ENCODE data around the gene KRTAP5-5.
A peak's percentile ranks its signal among the peaks of the same experiment; 100 is the strongest.
"Not testable (repeated sequence)": the region's sequence is repeated elsewhere in the genome, so short reads cannot be mapped to it uniquely, and the experiment has no call there.

The KRTAP5-5 gene

DNA sequence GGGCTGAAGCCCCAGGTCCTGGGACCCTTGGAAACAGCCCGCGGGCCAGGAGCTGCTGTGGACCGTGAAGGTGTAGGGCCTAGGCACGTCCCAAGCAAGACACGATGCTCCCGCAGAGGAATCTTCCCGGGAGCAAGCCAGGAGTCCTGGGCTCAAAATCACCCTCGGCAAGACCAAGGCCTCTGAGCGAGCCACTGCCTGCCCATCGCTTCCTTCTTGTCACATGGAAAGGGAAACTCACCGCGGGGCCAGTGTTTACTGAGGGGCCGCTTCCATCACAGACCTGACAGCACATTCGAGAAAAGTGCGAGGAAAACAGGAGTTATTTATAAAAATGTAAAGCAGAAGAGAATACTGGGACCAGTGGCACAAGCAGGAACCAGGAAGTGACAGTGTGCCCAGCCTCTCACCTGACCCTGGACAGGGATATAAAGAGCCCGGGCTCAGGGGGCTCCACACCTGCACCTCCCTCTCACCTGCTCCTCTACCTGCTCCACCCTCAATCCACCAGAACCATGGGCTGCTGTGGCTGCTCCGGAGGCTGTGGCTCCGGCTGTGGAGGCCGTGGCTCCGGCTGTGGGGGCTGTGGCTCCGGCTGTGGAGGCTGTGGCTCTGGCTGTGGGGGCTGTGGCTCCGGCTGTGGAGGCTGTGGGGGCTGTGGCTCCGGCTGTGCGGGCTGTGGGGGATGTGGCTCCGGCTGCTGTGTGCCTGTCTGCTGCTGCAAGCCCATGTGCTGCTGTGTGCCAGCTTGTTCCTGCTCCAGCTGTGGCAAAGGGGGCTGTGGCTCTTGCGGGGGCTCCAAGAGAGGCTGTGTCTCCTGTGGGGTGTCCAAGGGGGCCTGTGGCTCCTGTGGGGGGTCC lies at the start of gene KRTAP5-5:
Gene KRTAP5-5, plus strand, starts transcription at position 450 of the 860 bp plus-strand sequence. Its CDS starts 66 bp downstream, at position 516.
- ATAC-seq (no peak), DNase-seq (no peak)
- H3K4me1 Mint-ChIP-seq = peaks cover 18% of the 10 kb centered on the region
- no peak within 1 kb of the TSS for H3K4me3 Mint-ChIP-seq
- no peak within 1 kb of the TSS for H3K27ac Mint-ChIP-seq
- peaks cover 63% of the 10 kb centered on the region for H3K27me3 Mint-ChIP-seq
- no peaks in the 10 kb centered on the region for H3K9me3 Mint-ChIP-seq

GRCh38 chr11:1581976-1582375 lies 47.6 kb upstream of the KRTAP5-5 start:
- Mint-ChIP-seq H3K4me3 (no peak overlapping the region), H3K27me3 (peaks cover 43% of the 10 kb centered on the region), H3K4me1 (peaks cover 18% of the 10 kb centered on the region), H3K9me3 (peaks cover 5 to 21% of the 10 kb centered on the region in 2 donors), H3K27ac (no peak overlapping the region)
- ATAC-seq = no peak
- no peak for DNase-seq

DNA sequence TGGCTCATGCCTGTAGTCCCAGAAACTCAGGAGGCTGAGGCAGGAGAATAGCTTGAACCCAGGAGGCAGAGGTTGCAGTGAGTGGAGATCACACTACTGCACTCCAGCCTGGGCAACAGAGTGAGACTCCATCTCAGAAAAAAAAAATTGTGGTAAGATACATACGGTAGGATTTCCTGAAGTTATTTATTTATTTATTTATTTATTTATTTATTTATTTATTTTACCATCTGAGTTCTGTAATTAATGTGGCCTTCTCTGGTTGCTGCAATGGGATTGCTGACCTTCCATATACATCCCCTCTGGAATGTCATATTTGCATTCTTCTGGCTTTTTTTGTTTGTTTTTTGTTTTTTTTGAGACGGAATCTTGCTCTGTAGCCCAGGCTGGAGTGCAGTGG lies 46.7 kb upstream of the KRTAP5-5 start:
- not testable (repeated sequence) for H3K4me3 Mint-ChIP-seq, ATAC-seq, H3K27ac Mint-ChIP-seq, DNase-seq
- Mint-ChIP-seq H3K27me3 (peaks cover 47% of the 10 kb centered on the region), H3K9me3 (peaks cover 5 to 21% of the 10 kb centered on the region in 2 donors), H3K4me1 (peaks cover 18% of the 10 kb centered on the region)

DNA sequence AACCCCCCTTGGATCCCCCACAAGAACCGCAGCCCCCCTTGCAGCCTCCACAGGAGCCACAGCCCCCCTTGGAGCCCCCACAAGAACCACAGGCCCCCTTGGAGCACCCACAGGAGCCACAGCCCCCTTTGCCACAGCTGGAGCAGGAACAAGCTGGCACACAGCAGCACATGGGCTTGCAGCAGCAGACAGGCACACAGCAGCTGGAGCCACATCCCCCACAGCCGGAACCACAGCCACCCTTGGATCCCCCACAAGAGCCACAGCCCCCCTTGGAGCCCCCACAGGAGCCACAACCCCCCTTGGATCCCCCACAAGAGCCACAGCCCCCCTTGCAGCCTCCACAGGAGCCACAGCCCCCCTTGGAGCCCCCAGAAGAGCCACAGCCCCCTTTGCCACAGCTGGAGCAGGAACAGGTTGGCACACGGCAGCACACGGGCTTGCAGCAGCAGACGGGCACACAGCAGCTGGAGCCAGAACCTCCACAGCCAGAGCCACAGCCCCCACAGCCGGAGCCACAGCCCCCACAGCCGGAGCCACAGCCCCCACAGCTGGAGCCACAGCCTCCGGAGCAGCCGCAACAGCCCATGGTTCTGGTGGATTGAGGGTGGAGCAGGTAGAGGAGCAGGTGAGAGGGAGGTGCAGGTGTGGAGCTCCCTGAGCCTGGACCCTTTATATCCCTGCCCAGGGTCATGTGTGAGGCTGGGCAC lies 44.8 kb upstream of the KRTAP5-5 start, which contains the start of gene KRTAP5-1:
Gene KRTAP5-1, minus strand, starts transcription at position 623 of the 710 bp plus-strand sequence. Its CDS starts 34 bp downstream, at position 589.
- H3K4me1 Mint-ChIP-seq = peaks cover 31% of the 10 kb centered on the region
- not testable (repeated sequence) for DNase-seq, H3K4me3 Mint-ChIP-seq, ATAC-seq
- peaks cover 5 to 16% of the 10 kb centered on the region in 2 donors for H3K9me3 Mint-ChIP-seq
- H3K27ac Mint-ChIP-seq = peak within 1 kb of the TSS in 1 of 2 donors; percentile 27
- H3K27me3 Mint-ChIP-seq = peaks cover 53% of the 10 kb centered on the region

- Mint-ChIP-seq H3K27ac (no peak overlapping the region), H3K4me3 (no peak overlapping the region), H3K4me1 (peaks cover 31% of the 10 kb centered on the region), H3K9me3 (peaks cover 5 to 9% of the 10 kb centered on the region in 2 donors), H3K27me3 (peaks cover 53% of the 10 kb centered on the region)
- ATAC-seq (no peak), DNase-seq (no peak)
Observed at GRCh38 chr11:1586699-1587098, 42.9 kb upstream of the KRTAP5-5 start.

- peaks cover 57% of the 10 kb centered on the region for H3K27me3 Mint-ChIP-seq
- peak overlapping the region; percentile 78 to 83 for H3K27ac Mint-ChIP-seq
- not testable (repeated sequence) for ATAC-seq, DNase-seq, H3K9me3 Mint-ChIP-seq
- H3K4me3 Mint-ChIP-seq = peak overlapping the region; percentile 6 to 33
- H3K4me1 Mint-ChIP-seq = peaks cover 22% of the 10 kb centered on the region
Observed at GRCh38 chr11:1589191-1589963, 40.2 kb upstream of the KRTAP5-5 start.

DNA sequence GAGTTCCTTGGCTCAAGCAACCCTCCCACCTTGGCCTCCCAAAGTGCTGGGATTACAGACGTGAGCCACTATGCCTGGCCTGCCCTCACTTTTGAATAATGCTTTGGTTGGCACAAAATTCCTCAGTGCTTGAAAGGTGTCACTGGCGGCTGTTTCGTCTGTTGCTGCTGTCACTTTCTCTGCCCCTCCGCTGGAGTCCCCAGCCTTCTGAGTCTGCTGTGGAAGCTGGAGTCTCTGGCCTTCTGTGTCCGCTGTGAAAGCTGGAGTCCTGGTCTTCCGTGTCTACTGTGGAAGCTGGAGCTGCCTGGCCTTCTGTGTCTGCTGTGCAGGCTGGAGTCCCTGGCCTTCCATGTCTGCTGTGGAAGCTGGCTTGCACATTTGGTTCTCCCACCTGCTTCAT lies 39.6 kb upstream of the KRTAP5-5 start:
- H3K9me3 Mint-ChIP-seq = peaks cover 5 to 7% of the 10 kb centered on the region in 2 donors
- H3K4me1 Mint-ChIP-seq = peaks cover 18% of the 10 kb centered on the region
- DNase-seq (no peak), ATAC-seq (no peak)
- H3K27me3 Mint-ChIP-seq = peaks cover 54% of the 10 kb centered on the region
- H3K4me3 Mint-ChIP-seq = no peak overlapping the region
- peak overlapping the region in 1 of 2 donors; percentile 78 for H3K27ac Mint-ChIP-seq

GRCh38 chr11:1592628-1593027 lies 36.9 kb upstream of the KRTAP5-5 start:
- DNase-seq = no peak
- peaks cover 28% of the 10 kb centered on the region for H3K4me1 Mint-ChIP-seq
- H3K27me3 Mint-ChIP-seq = peaks cover 57% of the 10 kb centered on the region
- peaks cover 5 to 7% of the 10 kb centered on the region in 2 donors for H3K9me3 Mint-ChIP-seq
- no peak overlapping the region for H3K27ac Mint-ChIP-seq
- no peak for ATAC-seq
- H3K4me3 Mint-ChIP-seq = no peak overlapping the region

- not testable (repeated sequence) for H3K4me3 Mint-ChIP-seq, H3K27ac Mint-ChIP-seq, H3K9me3 Mint-ChIP-seq, DNase-seq, ATAC-seq
- Mint-ChIP-seq H3K27me3 (peaks cover 67% of the 10 kb centered on the region), H3K4me1 (peaks cover 15% of the 10 kb centered on the region)
Observed at GRCh38 chr11:1595994-1596575, 33.5 kb upstream of the KRTAP5-5 start.

GRCh38 chr11:1596576-1597121 lies 32.9 kb upstream of the KRTAP5-5 start:
- Mint-ChIP-seq H3K27me3 (peaks cover 67% of the 10 kb centered on the region), H3K27ac (peak overlapping the region in 1 of 2 donors; percentile 65), H3K4me1 (peaks cover 15% of the 10 kb centered on the region)
- H3K9me3 Mint-ChIP-seq, H3K4me3 Mint-ChIP-seq, DNase-seq, ATAC-seq: not testable (repeated sequence)

- Mint-ChIP-seq H3K9me3 (no peaks in the 10 kb centered on the region), H3K4me3 (no peak overlapping the region), H3K27ac (no peak overlapping the region), H3K27me3 (peaks cover 65% of the 10 kb centered on the region), H3K4me1 (peaks cover 15% of the 10 kb centered on the region)
- ATAC-seq = no peak
- no peak for DNase-seq
Observed at GRCh38 chr11:1597331-1597993, 32.1 kb upstream of the KRTAP5-5 start.

GRCh38 chr11:1597994-1598380 lies 31.6 kb upstream of the KRTAP5-5 start, which contains the start of gene KRTAP5-2:
KRTAP5-2 (minus strand) TSS chr11:1598294; CDS start chr11:1598250, 44 bp downstream.
- ATAC-seq = no peak
- peaks cover 62% of the 10 kb centered on the region for H3K27me3 Mint-ChIP-seq
- peaks cover 15% of the 10 kb centered on the region for H3K4me1 Mint-ChIP-seq
- DNase-seq = no peak
- H3K4me3 Mint-ChIP-seq = no peak within 1 kb of the TSS
- no peak within 1 kb of the TSS for H3K27ac Mint-ChIP-seq
- H3K9me3 Mint-ChIP-seq = no peaks in the 10 kb centered on the region

- H3K9me3 Mint-ChIP-seq, DNase-seq, H3K27ac Mint-ChIP-seq, ATAC-seq, H3K4me3 Mint-ChIP-seq: not testable (repeated sequence)
- peaks cover 62% of the 10 kb centered on the region for H3K27me3 Mint-ChIP-seq
- peaks cover 15% of the 10 kb centered on the region for H3K4me1 Mint-ChIP-seq
Observed at GRCh38 chr11:1598406-1598805, 31.2 kb upstream of the KRTAP5-5 start.

- Mint-ChIP-seq H3K9me3 (no peaks in the 10 kb centered on the region), H3K4me3 (no peak overlapping the region), H3K4me1 (peaks cover 15% of the 10 kb centered on the region), H3K27me3 (peaks cover 60% of the 10 kb centered on the region), H3K27ac (no peak overlapping the region)
- DNase-seq (no peak), ATAC-seq (no peak)
Observed at GRCh38 chr11:1598816-1599215, 30.8 kb upstream of the KRTAP5-5 start.
